Heart right ventricle (tissue), 16 donors: ENCODE data around the gene CMSS1. TPM values are rescaled to one million over a fixed set of nuclear protein-coding genes. Genes with fewer than 3 reads are reported as not detected.

Source experiments
- ATAC-seq, 8 donors: fragments of 200-7000 bp; cut with Tn5 transposase; one replicate each; pipeline ENCODE4 v1.9.1; 2020; ENCODE audit warnings: mild to moderate bottlenecking in 8 of 8, moderate library complexity in 8 of 8, moderate number of reproducible peaks in 1 of 8
- DNase-seq, 2 donors: peaks; one replicate each; pipeline ENCODE4 v3.0.0-alpha.2; 2020
- H3K27ac ChIP-seq, 10 donors: fragments of 200-600 bp; sonication (generic) in 2 of 10; one replicate each; pipeline versions ENCODE4 v1.5.0 to v1.8.0; 2020 to 2022; ENCODE audit warnings: mild to moderate bottlenecking in 3 of 10
- H3K27me3 ChIP-seq, 7 donors: fragments of 200-600 bp; one replicate each; pipeline ENCODE4 v1.8.0; 2021 to 2022; ENCODE audit warnings: mild to moderate bottlenecking in 2 of 7
- H3K36me3 ChIP-seq, 9 donors: fragments of 200-600 bp; sonication (generic) in 1 of 9; one replicate each; pipeline versions ENCODE4 v1.5.0 to v1.8.0; 2020 to 2022; ENCODE audit warnings: mild to moderate bottlenecking in 2 of 9
- H3K4me1 ChIP-seq, 9 donors: fragments of 200-600 bp; sonication (generic) in 1 of 9; one replicate each; pipeline versions ENCODE4 v1.5.0 to v1.8.0; 2020 to 2022; ENCODE audit warnings: mild to moderate bottlenecking in 4 of 9
- H3K4me3 ChIP-seq, 10 donors: fragments of 200-600 bp; sonication (generic) in 2 of 10; one replicate each; pipeline versions ENCODE4 v1.5.0 to v1.8.0; 2020 to 2022; ENCODE audit warnings: mild to moderate bottlenecking in 7 of 10, moderate library complexity in 2 of 10
- H3K9me3 ChIP-seq, 11 donors: fragments of 200-600 bp in 10 of 11; sonication (generic) in 2 of 11; one replicate each; pipeline versions ENCODE4 v1.5.0 to v1.8.0; 2013 to 2022; ENCODE audit warnings: mild to moderate bottlenecking in 2 of 11, control low read depth in 1 of 11, moderate library complexity in 1 of 11
- WGBS, 2 donors: extraction: QIAGEN DNeasy Blood & Tissue Kit; methylation state at CpG; one replicate each; pipeline ENCODE4 v1.1.7; 2013; ENCODE audit warnings: inconsistent platforms in 1 of 2; 5-methylcytosine and 5-hydroxymethylcytosine counted together
- intact Hi-C, 10 donors: fragments of 100-400 bp; cut with DNase I; formaldehyde crosslinking; loops; one replicate each; pipeline versions ENCODE4 v1.11.1 to v1.14.2; 2022
- polyA plus RNA-seq, 2 donors: library from polyadenylated mRNA; stranded (reverse); fragments of 200-250 nt; gene quantifications; one replicate each; pipeline ENCODE4 v1.2.3, GENCODE V29; 2013
- total RNA-seq, 10 donors: library from RNA; stranded (reverse); fragmentation: NEBNext Ultra II Directional in 3 of 10; extraction: Animal tissue kit (Norgen Biotek cat#: 25700) in 3 of 10; gene quantifications; one replicate each; pipeline versions ENCODE4 v1.2.1 to v1.2.4, GENCODE V29; 2021 to 2023
- TF ChIP-seq, protein P1 (sequence below), 9 donors: fragments of 200-600 bp; sonication (generic) in 2 of 9; IDR thresholded peaks; one replicate each; pipeline versions ENCODE4 v1.5.0 to v1.8.0; 2021 to 2022; ENCODE audit warnings: antibody characterized with exemption in 9 of 9, mild to moderate bottlenecking in 5 of 9, moderate library complexity in 1 of 9
- donor health status: Arrhythmogenic right ventricular cardiomyopathy.
- donor health status: ischemic (EF 13 %, LVEDD 7.1; RV severe dilation, severe dysfunction).
- donor health status: healthy with polysubstance abuse.
- donor health status: DM: no; HTN: yes; CAD: no.
- donor health status: DM: no; HTN: no; CAD: no.
- donor health status: ischemic (EF 25% LVEDD 6.9; RV normal size, moderate dysfunction).
- donor health status: ischemic (EF 25% LVEDD 5.7; RV mildly dilated, moderate dysfunction).
- donor health status: healthy.
- donor health status: DM: yes; HTN: yes; CAD: no.
- donor health status: Ischemic cardiomyopathy.
- donor health status: ischemic (EF 35%, LVEDD 5.7; RV mildly dilated, moderate dysfunction).
- donor health status: nonischemic (EF 11% LVEDD 7.7; RV severe dilation, severe dysfunction).
- donor health status: DM: yes; HTN: yes; CAD: no.
- donor health status: PGD.
- donor health status: ischemic (EF 29% LVEDD 5.4; RV normal size, mild dysfunction).
- donor health status: nonischemic (EF 23%, LVEDD 6.1; RV moderate dilation, normal function).

The CMSS1 gene
- total and polyA plus RNA-seq, 12 donors, result 24.6 to 45.4 (median 34.6) TPM

- ATAC-seq (no peak), DNase-seq (no peak)
- H3K9me3 ChIP-seq, result no peaks in the 10 kb centered on the region
- H3K27ac ChIP-seq, result peak overlapping the region in 4 of 10 donors; percentile 8 to 37 (median 27)
- no peaks in the 10 kb centered on the region for H3K27me3 ChIP-seq
- WGBS, 2 donors, result 60 to 68% methylated on average over 7 of the region's 7 CpGs
- H3K4me3 ChIP-seq, result no peak overlapping the region
- peaks cover 0 to 29% (median 17%) of the 10 kb centered on the region in 9 donors for H3K4me1 ChIP-seq
- no peaks in the 10 kb centered on the region for H3K36me3 ChIP-seq
- intact Hi-C loops, result loop anchor here in 3 of 10 donors (5.0 to 10.0 kb wide), 2 partner anchors 219 to 222 kb away; no protein-coding TSS in a partner anchor
- TF ChIP-seq, protein P1, sequence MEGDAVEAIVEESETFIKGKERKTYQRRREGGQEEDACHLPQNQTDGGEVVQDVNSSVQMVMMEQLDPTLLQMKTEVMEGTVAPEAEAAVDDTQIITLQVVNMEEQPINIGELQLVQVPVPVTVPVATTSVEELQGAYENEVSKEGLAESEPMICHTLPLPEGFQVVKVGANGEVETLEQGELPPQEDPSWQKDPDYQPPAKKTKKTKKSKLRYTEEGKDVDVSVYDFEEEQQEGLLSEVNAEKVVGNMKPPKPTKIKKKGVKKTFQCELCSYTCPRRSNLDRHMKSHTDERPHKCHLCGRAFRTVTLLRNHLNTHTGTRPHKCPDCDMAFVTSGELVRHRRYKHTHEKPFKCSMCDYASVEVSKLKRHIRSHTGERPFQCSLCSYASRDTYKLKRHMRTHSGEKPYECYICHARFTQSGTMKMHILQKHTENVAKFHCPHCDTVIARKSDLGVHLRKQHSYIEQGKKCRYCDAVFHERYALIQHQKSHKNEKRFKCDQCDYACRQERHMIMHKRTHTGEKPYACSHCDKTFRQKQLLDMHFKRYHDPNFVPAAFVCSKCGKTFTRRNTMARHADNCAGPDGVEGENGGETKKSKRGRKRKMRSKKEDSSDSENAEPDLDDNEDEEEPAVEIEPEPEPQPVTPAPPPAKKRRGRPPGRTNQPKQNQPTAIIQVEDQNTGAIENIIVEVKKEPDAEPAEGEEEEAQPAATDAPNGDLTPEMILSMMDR (IDR thresholded peaks at IDR 0.05), result no peak
These were observed 246.3 kb downstream of the CMSS1 start for GRCh38 chr3:100063929-100064461.

- ATAC-seq, result peak in 2 of 8 donors; percentile 20 to 63
- Histone ChIP-seq H3K4me3 (no peak overlapping the region), H3K36me3 (no peaks in the 10 kb centered on the region)
These were observed 249.9 kb downstream of the CMSS1 start for GRCh38 chr3:100067589-100067988.

DNA sequence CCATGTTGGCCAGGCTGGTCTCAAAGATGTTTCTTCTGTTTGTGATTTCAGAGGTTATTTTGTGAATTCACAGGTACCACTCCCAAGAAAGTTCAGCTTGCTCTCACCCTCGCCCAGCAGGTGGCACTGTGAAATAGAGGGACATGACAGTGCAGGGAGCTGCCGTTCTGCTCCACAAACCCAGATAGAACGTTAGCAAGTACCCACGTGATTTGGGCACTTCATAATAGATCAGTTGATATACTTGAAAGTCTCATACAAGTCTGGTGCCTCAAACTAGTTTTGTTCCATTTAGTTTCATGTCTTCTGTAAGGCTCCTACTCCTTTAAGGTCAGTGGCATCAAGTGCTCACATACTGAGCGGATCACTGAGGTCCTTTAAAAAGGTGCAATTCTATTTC is 251.2 kb downstream of the CMSS1 start:
- ATAC-seq, result peak; percentile 82 to 92 (median 88)
- peaks cover 0 to 47% (median 19%) of the 10 kb centered on the region in 9 donors for H3K4me1 ChIP-seq
- intact Hi-C loops, result loop anchor here (1.0 to 10.0 kb wide), 8 partner anchors 183 to 237 kb away; no protein-coding TSS in a partner anchor

More at GRCh38 chr3:100067589-100067988, 249.9 kb downstream of the CMSS1 start:
- DNase-seq, result no peak
- H3K27me3 ChIP-seq, result no peaks in the 10 kb centered on the region
- H3K9me3 ChIP-seq, result no peaks in the 10 kb centered on the region
- peaks cover 0 to 37% (median 17%) of the 10 kb centered on the region in 9 donors for H3K4me1 ChIP-seq
- H3K27ac ChIP-seq, result no peak overlapping the region
- TF ChIP-seq, protein P1 (IDR thresholded peaks at IDR 0.05), result no peak
- intact Hi-C loops, result loop anchor here in 7 of 10 donors (5.0 to 10.0 kb wide), 6 partner anchors 185 to 235 kb away; no protein-coding TSS in a partner anchor

GRCh38 chr3:100069472-100069871 is 251.8 kb downstream of the CMSS1 start:
- intact Hi-C loops, result loop anchor here (1.0 to 10.0 kb wide), 8 partner anchors 183 to 237 kb away; no protein-coding TSS in a partner anchor
- Histone ChIP-seq H3K4me3 (no peak overlapping the region), H3K9me3 (no peaks in the 10 kb centered on the region), H3K36me3 (no peaks in the 10 kb centered on the region), H3K27ac (peak overlapping the region in 6 of 10 donors; percentile 17 to 44 (median 36)), H3K27me3 (no peaks in the 10 kb centered on the region), H3K4me1 (peaks cover 0 to 47% (median 23%) of the 10 kb centered on the region in 9 donors)
- WGBS, 2 donors, result 71 to 81% methylated on average over 3 of the region's 3 CpGs
- ATAC-seq (no peak), DNase-seq (no peak)
- TF ChIP-seq, protein P1 (IDR thresholded peaks at IDR 0.05), result no peak

More for the DNA sequence above, 251.2 kb downstream of the CMSS1 start:
- Histone ChIP-seq H3K27me3 (no peaks in the 10 kb centered on the region), H3K9me3 (no peaks in the 10 kb centered on the region), H3K4me3 (no peak overlapping the region), H3K36me3 (no peaks in the 10 kb centered on the region), H3K27ac (peak overlapping the region in 5 of 10 donors; percentile 30 to 44 (median 38))
- DNase-seq, result peak; percentile 74 to 85
- WGBS, 2 donors, result 11 to 22% methylated on average over 5 of the region's 5 CpGs
- TF ChIP-seq, protein P1 (IDR thresholded peaks at IDR 0.05), result peak; percentile 64 to 88 (median 78)
